ENCODE data around the gene YJEFN3.

YJEFN3 gene

GRCh38 chr19:19558055-19558454, 29.3 kb downstream of the YJEFN3 start:
- no peak for TF ChIP-seq POLR2AphosphoS5 (IDR thresholded peaks at IDR 0.05; ENCODE audit: low read depth, low read length)
- TF ChIP-seq TAF1 (IDR thresholded peaks at IDR 0.05; ENCODE audit: borderline replicate concordance, insufficient read depth, low read length), result no peak
- no peak for TF ChIP-seq SIN3A (IDR thresholded peaks at IDR 0.05; ENCODE audit: borderline replicate concordance, insufficient read depth, low read length)
- TF ChIP-seq FOXP2 (optimal IDR thresholded peaks at IDR 0.05; ENCODE audit: borderline replicate concordance, extremely low read depth, extremely low read length, insufficient read depth), result no peak
- TF ChIP-seq REST (IDR thresholded peaks at IDR 0.05; ENCODE audit: insufficient read depth in 1 of 2, low read depth in 2 of 2, low read length in 2 of 2), result no peak

DNA sequence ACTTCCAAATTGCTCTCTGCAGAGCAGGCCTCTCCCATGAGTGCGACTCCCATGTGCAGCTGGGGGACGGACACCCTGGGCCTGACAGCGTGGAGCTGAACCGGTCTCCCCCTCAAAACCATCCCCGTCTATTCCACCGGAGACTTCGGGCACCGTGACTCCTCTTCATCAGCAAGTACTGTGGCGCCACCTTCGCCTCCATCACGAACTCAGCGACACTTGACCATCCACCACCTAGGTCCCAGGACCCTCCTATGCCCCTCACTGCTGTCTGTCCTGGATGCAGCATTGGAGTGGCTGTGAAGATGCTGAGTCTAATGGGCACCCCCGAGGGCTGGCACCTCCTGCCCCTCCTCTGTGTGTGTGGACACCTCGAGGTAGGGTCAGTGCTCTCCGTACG, 29.9 kb downstream of the YJEFN3 start:
- TF ChIP-seq SIN3A (IDR thresholded peaks at IDR 0.05; ENCODE audit: borderline replicate concordance, insufficient read depth, low read length), result no peak
- no peak for TF ChIP-seq FOXP2 (optimal IDR thresholded peaks at IDR 0.05; ENCODE audit: borderline replicate concordance, extremely low read depth, extremely low read length, insufficient read depth)
- TF ChIP-seq REST (IDR thresholded peaks at IDR 0.05; ENCODE audit: insufficient read depth in 1 of 2, low read depth in 2 of 2, low read length in 2 of 2), result no peak
- TF ChIP-seq TAF1 (IDR thresholded peaks at IDR 0.05; ENCODE audit: borderline replicate concordance, insufficient read depth, low read length), result no peak
- TF ChIP-seq POLR2AphosphoS5 (IDR thresholded peaks at IDR 0.05; ENCODE audit: low read depth, low read length), result no peak

GRCh38 chr19:19559931-19560330, 31.2 kb downstream of the YJEFN3 start:
- TF ChIP-seq FOXP2 (optimal IDR thresholded peaks at IDR 0.05; ENCODE audit: borderline replicate concordance, extremely low read depth, extremely low read length, insufficient read depth), result no peak
- no peak for TF ChIP-seq TAF1 (IDR thresholded peaks at IDR 0.05; ENCODE audit: borderline replicate concordance, insufficient read depth, low read length)
- TF ChIP-seq SIN3A (IDR thresholded peaks at IDR 0.05; ENCODE audit: borderline replicate concordance, insufficient read depth, low read length), result no peak
- TF ChIP-seq POLR2AphosphoS5 (IDR thresholded peaks at IDR 0.05; ENCODE audit: low read depth, low read length), result no peak
- TF ChIP-seq REST (IDR thresholded peaks at IDR 0.05; ENCODE audit: insufficient read depth in 1 of 2, low read depth in 2 of 2, low read length in 2 of 2), result no peak

- no peak for TF ChIP-seq TAF1 (IDR thresholded peaks at IDR 0.05; ENCODE audit: borderline replicate concordance, insufficient read depth, low read length)
- TF ChIP-seq POLR2AphosphoS5 (IDR thresholded peaks at IDR 0.05; ENCODE audit: low read depth, low read length), result no peak
- TF ChIP-seq FOXP2 (optimal IDR thresholded peaks at IDR 0.05; ENCODE audit: borderline replicate concordance, extremely low read depth, extremely low read length, insufficient read depth), result no peak
- TF ChIP-seq REST (IDR thresholded peaks at IDR 0.05; ENCODE audit: insufficient read depth in 1 of 2, low read depth in 2 of 2, low read length in 2 of 2), result no peak
- TF ChIP-seq SIN3A (IDR thresholded peaks at IDR 0.05; ENCODE audit: borderline replicate concordance, insufficient read depth, low read length), result no peak
Observed at GRCh38 chr19:19561946-19562664, 33.4 kb downstream of the YJEFN3 start.

Data from PFSK-1 (cell line).